ENCODE results near the gene TIGD2.

TIGD2 gene

GRCh38 chr4:89109841-89110540 lies 1.3 kb upstream of the TIGD2 start:
- H3K36me3 Mint-ChIP-seq (ENCODE audit: low read depth), result peaks cover 20% of the 10 kb centered on the region
- ATAC-seq, result no peak
- H3K27me3 Mint-ChIP-seq, result peaks cover 21% of the 10 kb centered on the region
- peaks cover 25% of the 10 kb centered on the region for H3K9me3 Mint-ChIP-seq
- DNase-seq, result no peak
- peaks cover 30% of the 10 kb centered on the region for H3K4me1 Mint-ChIP-seq
- peak overlapping the region; percentile 47 for H3K27ac Mint-ChIP-seq
- H3K4me3 Mint-ChIP-seq, result peak overlapping the region; percentile 76

- Mint-ChIP-seq H3K4me1 (peaks cover 30% of the 10 kb centered on the region), H3K4me3 (peak overlapping the region; percentile 76), H3K27me3 (peaks cover 21% of the 10 kb centered on the region), H3K9me3 (peaks cover 31% of the 10 kb centered on the region), H3K36me3 (ENCODE audit: low read depth) (peaks cover 20% of the 10 kb centered on the region), H3K27ac (peak overlapping the region; percentile 47)
- ATAC-seq, result no peak
- peak; percentile 5 for DNase-seq
Measured at GRCh38 chr4:89110541-89110985, 770 bp upstream of the TIGD2 start.

- H3K4me3 Mint-ChIP-seq, result peak overlapping the region; percentile 76
- H3K9me3 Mint-ChIP-seq, result peaks cover 31% of the 10 kb centered on the region
- H3K4me1 Mint-ChIP-seq, result peaks cover 30% of the 10 kb centered on the region
- H3K27ac Mint-ChIP-seq, result peak overlapping the region; percentile 10
- peaks cover 20% of the 10 kb centered on the region for H3K36me3 Mint-ChIP-seq (ENCODE audit: low read depth)
- H3K27me3 Mint-ChIP-seq, result peaks cover 21% of the 10 kb centered on the region
- DNase-seq (no peak), ATAC-seq (no peak)
Measured at GRCh38 chr4:89111833-89112563, 665 bp downstream of the TIGD2 start.

GRCh38 chr4:89113415-89113814 lies 2.1 kb downstream of the TIGD2 start:
- Mint-ChIP-seq H3K4me1 (peaks cover 30% of the 10 kb centered on the region), H3K4me3 (no peak overlapping the region), H3K36me3 (ENCODE audit: low read depth) (peaks cover 20% of the 10 kb centered on the region), H3K9me3 (peaks cover 31% of the 10 kb centered on the region), H3K27me3 (peaks cover 17% of the 10 kb centered on the region), H3K27ac (no peak overlapping the region)
- ATAC-seq, result no peak
- no peak for DNase-seq

GRCh38 chr4:89114100-89114499 lies 2.8 kb downstream of the TIGD2 start:
- Mint-ChIP-seq H3K27me3 (peaks cover 13% of the 10 kb centered on the region), H3K4me3 (no peak overlapping the region), H3K4me1 (peaks cover 30% of the 10 kb centered on the region), H3K9me3 (peaks cover 31% of the 10 kb centered on the region), H3K27ac (no peak overlapping the region), H3K36me3 (ENCODE audit: low read depth) (peaks cover 20% of the 10 kb centered on the region)
- ATAC-seq (no peak), DNase-seq (no peak)

- H3K9me3 Mint-ChIP-seq, result peaks cover 31% of the 10 kb centered on the region
- peaks cover 19% of the 10 kb centered on the region for H3K36me3 Mint-ChIP-seq (ENCODE audit: low read depth)
- no peaks in the 10 kb centered on the region for H3K27me3 Mint-ChIP-seq
- DNase-seq (no peak), ATAC-seq (no peak)
- H3K27ac Mint-ChIP-seq, result no peak overlapping the region
- no peak overlapping the region for H3K4me3 Mint-ChIP-seq
- peaks cover 13% of the 10 kb centered on the region for H3K4me1 Mint-ChIP-seq
Measured at GRCh38 chr4:89117115-89117514, 5.8 kb downstream of the TIGD2 start.

GRCh38 chr4:89119166-89119565 lies 7.8 kb downstream of the TIGD2 start:
- no peaks in the 10 kb centered on the region for H3K4me1 Mint-ChIP-seq

GRCh38 chr4:89119836-89120235 lies 8.5 kb downstream of the TIGD2 start:
- no peak for ATAC-seq
- Mint-ChIP-seq H3K27me3 (peaks cover 3% of the 10 kb centered on the region), H3K27ac (no peak overlapping the region), H3K36me3 (ENCODE audit: low read depth) (no peaks in the 10 kb centered on the region), H3K9me3 (peaks cover 8% of the 10 kb centered on the region), H3K4me3 (no peak overlapping the region), H3K4me1 (no peaks in the 10 kb centered on the region)
- DNase-seq, result no peak

More at GRCh38 chr4:89119166-89119565, 7.8 kb downstream of the TIGD2 start:
- Mint-ChIP-seq H3K4me3 (no peak overlapping the region), H3K9me3 (peaks cover 12% of the 10 kb centered on the region), H3K27me3 (no peaks in the 10 kb centered on the region), H3K27ac (no peak overlapping the region), H3K36me3 (ENCODE audit: low read depth) (no peaks in the 10 kb centered on the region)
- no peak for DNase-seq
- ATAC-seq, result no peak

- Mint-ChIP-seq H3K4me1 (no peaks in the 10 kb centered on the region), H3K9me3 (no peaks in the 10 kb centered on the region), H3K27ac (no peak overlapping the region), H3K27me3 (peaks cover 3% of the 10 kb centered on the region), H3K36me3 (ENCODE audit: low read depth) (no peaks in the 10 kb centered on the region), H3K4me3 (no peak overlapping the region)
- DNase-seq (no peak), ATAC-seq (no peak)
Measured at GRCh38 chr4:89121387-89122068, 10.2 kb downstream of the TIGD2 start.

- ATAC-seq (no peak), DNase-seq (no peak)
- Mint-ChIP-seq H3K9me3 (no peaks in the 10 kb centered on the region), H3K27ac (no peak overlapping the region), H3K36me3 (ENCODE audit: low read depth) (no peaks in the 10 kb centered on the region), H3K27me3 (peaks cover 3% of the 10 kb centered on the region), H3K4me3 (no peak overlapping the region), H3K4me1 (no peaks in the 10 kb centered on the region)
Measured at GRCh38 chr4:89123451-89123851, 12.1 kb downstream of the TIGD2 start.

- H3K4me1 Mint-ChIP-seq, result no peaks in the 10 kb centered on the region
- H3K36me3 Mint-ChIP-seq (ENCODE audit: low read depth), result no peaks in the 10 kb centered on the region
- H3K4me3 Mint-ChIP-seq, result no peak overlapping the region
- DNase-seq, result no peak
- H3K9me3 Mint-ChIP-seq, result no peaks in the 10 kb centered on the region
- H3K27ac Mint-ChIP-seq, result no peak overlapping the region
- H3K27me3 Mint-ChIP-seq, result peaks cover 3% of the 10 kb centered on the region
- ATAC-seq, result no peak
Measured at GRCh38 chr4:89125901-89126782, 14.8 kb downstream of the TIGD2 start.

GRCh38 chr4:89129080-89129640 lies 17.8 kb downstream of the TIGD2 start:
- peaks cover 3% of the 10 kb centered on the region for H3K27me3 Mint-ChIP-seq

GRCh38 chr4:89134775-89135319 lies 23.5 kb downstream of the TIGD2 start:
- H3K9me3 Mint-ChIP-seq, result no peaks in the 10 kb centered on the region

More at GRCh38 chr4:89129080-89129640, 17.8 kb downstream of the TIGD2 start:
- no peak for DNase-seq
- no peaks in the 10 kb centered on the region for H3K36me3 Mint-ChIP-seq (ENCODE audit: low read depth)
- no peaks in the 10 kb centered on the region for H3K9me3 Mint-ChIP-seq
- H3K4me1 Mint-ChIP-seq, result no peaks in the 10 kb centered on the region
- no peak overlapping the region for H3K4me3 Mint-ChIP-seq
- no peak overlapping the region for H3K27ac Mint-ChIP-seq
- no peak for ATAC-seq

More at GRCh38 chr4:89134775-89135319, 23.5 kb downstream of the TIGD2 start:
- no peak for ATAC-seq
- Mint-ChIP-seq H3K4me3 (no peak overlapping the region), H3K36me3 (ENCODE audit: low read depth) (no peaks in the 10 kb centered on the region), H3K27me3 (no peaks in the 10 kb centered on the region), H3K4me1 (no peaks in the 10 kb centered on the region), H3K27ac (no peak overlapping the region)
- no peak for DNase-seq

Measured in activated naive CD8-positive, alpha-beta T cell treated with anti-CD3 and anti-CD28 coated beads, Interleukin-2, amount 50 U/mL, for 24 hours (primary cell).